GM23248 (cell line): Measurements from ENCODE around the gene CYP27A1. TPM values are rescaled to one million over a fixed set of nuclear protein-coding genes. Genes with fewer than 3 reads are reported as not detected.
"Not testable (repeated sequence)": the region's sequence is repeated elsewhere in the genome, so short reads cannot be mapped to it uniquely, and the experiment has no call there.

Source experiments
- DNase-seq: peaks from one replicate; pipeline ENCODE4 v3.0.0-alpha.2; 2015
- H2AFZ ChIP-seq: fragments of 200-600 bp; sonication (generic); 2 replicates; pipeline ENCODE4 v1.6.1; 2016; ENCODE audit warnings: antibody characterized with exemption
- H3F3A ChIP-seq: fragments of 200-600 bp; sonication (generic); 2 replicates; pipeline ENCODE4 v1.6.1; 2016; ENCODE audit warnings: mild to moderate bottlenecking, antibody characterized with exemption, mixed run types; ENCODE audit not compliant: insufficient read depth
- H3K27ac ChIP-seq: fragments of 200-600 bp; sonication (generic); 2 replicates; pipeline ENCODE4 v1.5.1; 2016; ENCODE audit warnings: mild to moderate bottlenecking
- H3K27me3 ChIP-seq: fragments of 200-600 bp; sonication (generic); replicated peaks from 2 replicates; pipeline ENCODE4 v1.6.1; 2016; ENCODE audit warnings: mild to moderate bottlenecking; ENCODE audit not compliant: insufficient read depth
- H3K36me3 ChIP-seq: fragments of 200-600 bp; sonication (generic); 2 replicates; pipeline ENCODE4 v1.6.1; 2016; ENCODE audit warnings: low read depth, mild to moderate bottlenecking
- H3K4me1 ChIP-seq: fragments of 200-600 bp; sonication (generic); 2 replicates; pipeline ENCODE4 v1.6.1; 2016; ENCODE audit warnings: mild to moderate bottlenecking; ENCODE audit not compliant: insufficient read depth
- H3K4me2 ChIP-seq: fragments of 200-600 bp; sonication (generic); one replicate; pipeline ENCODE4 v1.6.1; 2016; ENCODE audit warnings: mild to moderate bottlenecking; ENCODE audit not compliant: unreplicated experiment
- H3K4me3 ChIP-seq: fragments of 200-600 bp; sonication (generic); 2 replicates; pipeline ENCODE4 v1.5.1; 2016; ENCODE audit warnings: mild to moderate bottlenecking
- H3K79me2 ChIP-seq: fragments of 200-600 bp; sonication (generic); 2 replicates; pipeline ENCODE4 v1.6.1; 2016; ENCODE audit warnings: mild to moderate bottlenecking; ENCODE audit not compliant: insufficient read depth
- H3K9ac ChIP-seq: fragments of 200-600 bp; sonication (generic); 2 replicates; pipeline ENCODE4 v1.6.1; 2016; ENCODE audit warnings: mild to moderate bottlenecking
- H3K9me2 ChIP-seq: fragments of 200-600 bp; sonication (generic); 2 replicates; pipeline ENCODE4 v1.6.1; 2016; ENCODE audit warnings: mixed run types, mild to moderate bottlenecking, moderate library complexity; ENCODE audit not compliant: insufficient read depth
- H3K9me3 ChIP-seq: fragments of 200-600 bp; sonication (generic); one replicate; pipeline ENCODE4 v1.6.1; 2017; ENCODE audit warnings: low read depth
- H4K20me1 ChIP-seq: fragments of 200-600 bp; sonication (generic); 2 replicates; pipeline ENCODE4 v1.6.0; 2016; ENCODE audit not compliant: insufficient read depth
- EZH2 ChIP-seq: fragments of 200-600 bp; sonication (generic); IDR thresholded peaks from 2 replicates; pipeline ENCODE4 v1.6.1; 2018; ENCODE audit warnings: antibody characterized with exemption, mild to moderate bottlenecking; ENCODE audit not compliant: insufficient read depth, poor library complexity, severe bottlenecking
- EZH2phosphoT487 ChIP-seq: fragments of 200-600 bp; sonication (generic); IDR thresholded peaks from 2 replicates; pipeline ENCODE4 v1.6.1; 2018; ENCODE audit warnings: antibody characterized with exemption, moderate library complexity, mild to moderate bottlenecking, low read depth; ENCODE audit not compliant: insufficient read depth
- WGBS, 2 experiments: methylation state at CpG; one replicate each; pipeline ENCODE4 v1.1.6; 2015 to 2017; ENCODE audit warnings: low lambda C conversion rate in 2 of 2, low coverage in 1 of 2; ENCODE audit errors: missing lambda C conversion rate in 2 of 2; 5-methylcytosine and 5-hydroxymethylcytosine counted together
- in situ Hi-C: fragments of 300-500 bp; cut with MboI; formaldehyde crosslinking; loops from 2 replicates; pipeline ENCODE4 v1.15.0; 2020
- polyA plus RNA-seq: library from polyadenylated mRNA; unstranded; fragments of >200 nt; fragmentation: Nextera tagmentation; extraction: Ambion mirVana; gene quantifications from 2 replicates; pipeline ENCODE4 v1.2.1, GENCODE V29; 2016
- total RNA-seq: library from RNA; depleted of rRNA; stranded (reverse); fragments of >200 nt; shearing (Covaris generic); gene quantifications from 2 replicates; pipeline ENCODE4 v1.2.3, GENCODE V29; 2014

The CYP27A1 gene
- total and polyA plus RNA-seq, 2 experiments from 2014 or later, result 2.9 to 4.1 TPM

- Histone ChIP-seq H3K4me3 (no peak overlapping the region), H3K27me3 (peaks cover 17% of the 10 kb centered on the region; the same call in 1 of the 2 replicates), H3K9me3 (no peaks in the 10 kb centered on the region), H4K20me1 (no peaks in the 10 kb centered on the region), H3K36me3 (no peaks in the 10 kb centered on the region), H3K27ac (no peak overlapping the region), H3K4me2 (no peak overlapping the region), H3K79me2 (no peaks in the 10 kb centered on the region), H3F3A (peaks cover 1% of the 10 kb centered on the region), H3K4me1 (peaks cover 20% of the 10 kb centered on the region), H3K9ac (no peak overlapping the region), H3K9me2 (no peaks in the 10 kb centered on the region), H2AFZ (no peak overlapping the region)
- TF ChIP-seq EZH2phosphoT487 (no peak), EZH2 (no peak)
- no peak for DNase-seq
- 70 to 74% methylated on average over 4 of the region's 4 CpGs for WGBS, 2 experiments
- in situ Hi-C loops, result no loop called here
These were observed 52.7 kb downstream of the CYP27A1 start for GRCh38 chr2:218834685-218835084.

GRCh38 chr2:218837495-218837894 is 55.5 kb downstream of the CYP27A1 start:
- Histone ChIP-seq H3K9me3 (no peaks in the 10 kb centered on the region), H3K4me3 (no peak overlapping the region), H4K20me1 (no peaks in the 10 kb centered on the region), H3K27ac (no peak overlapping the region), H3F3A (peaks cover 5% of the 10 kb centered on the region), H3K79me2 (no peaks in the 10 kb centered on the region), H3K9ac (no peak overlapping the region), H3K9me2 (no peaks in the 10 kb centered on the region), H3K27me3 (peaks cover 17% of the 10 kb centered on the region; the same call in 1 of the 2 replicates), H3K4me2 (no peak overlapping the region), H2AFZ (no peak overlapping the region), H3K4me1 (peaks cover 17% of the 10 kb centered on the region), H3K36me3 (no peaks in the 10 kb centered on the region)
- TF ChIP-seq EZH2 (no peak), EZH2phosphoT487 (no peak)
- 79 to 81% methylated on average over 2 of the region's 2 CpGs for WGBS, 2 experiments
- no peak for DNase-seq
- in situ Hi-C loops, result no loop called here

DNA sequence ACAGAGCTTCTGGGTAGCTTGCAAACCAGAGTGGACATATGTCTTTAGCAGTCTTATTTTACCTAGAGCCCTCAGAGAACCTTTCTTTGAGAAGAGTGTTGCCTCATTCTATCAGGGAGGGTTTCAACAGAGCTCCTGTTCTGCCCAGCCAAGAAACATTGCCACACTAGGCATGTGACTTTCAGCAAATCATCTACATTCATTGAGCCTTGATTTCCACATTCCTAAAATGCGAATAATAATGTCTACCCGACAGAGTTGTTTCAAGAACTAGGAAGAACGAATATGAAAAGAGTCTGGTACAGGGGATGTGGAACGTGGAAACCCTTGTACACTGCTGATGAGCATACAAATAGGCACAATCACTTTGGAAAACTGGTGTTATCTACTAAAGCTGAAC is 57.5 kb downstream of the CYP27A1 start:
- H2AFZ ChIP-seq, result peak overlapping the region; percentile 16; the same call in 1 of the 2 replicates
- H3K79me2 ChIP-seq, result no peaks in the 10 kb centered on the region
- no peaks in the 10 kb centered on the region for H3K9me3 ChIP-seq
- peaks cover 5% of the 10 kb centered on the region for H3F3A ChIP-seq
- peak overlapping the region; percentile 31; the same call in 1 of the 2 replicates for H3K27ac ChIP-seq
- H3K36me3 ChIP-seq, result no peaks in the 10 kb centered on the region
- H3K4me3 ChIP-seq, result no peak overlapping the region
- peaks cover 17% of the 10 kb centered on the region; the same call in 1 of the 2 replicates for H3K27me3 ChIP-seq
- H3K4me1 ChIP-seq, result peaks cover 13% of the 10 kb centered on the region; the same call in 1 of the 2 replicates
- no peak overlapping the region for H3K9ac ChIP-seq
- no peak for TF ChIP-seq EZH2phosphoT487
- TF ChIP-seq EZH2, result no peak
- no peaks in the 10 kb centered on the region for H3K9me2 ChIP-seq
- H4K20me1 ChIP-seq, result no peaks in the 10 kb centered on the region
- in situ Hi-C loops, result no loop called here
- DNase-seq, result peak; percentile 77
- WGBS, 2 experiments, result 50 to 51% methylated on average over 4 of the region's 4 CpGs
- no peak overlapping the region for H3K4me2 ChIP-seq

DNA sequence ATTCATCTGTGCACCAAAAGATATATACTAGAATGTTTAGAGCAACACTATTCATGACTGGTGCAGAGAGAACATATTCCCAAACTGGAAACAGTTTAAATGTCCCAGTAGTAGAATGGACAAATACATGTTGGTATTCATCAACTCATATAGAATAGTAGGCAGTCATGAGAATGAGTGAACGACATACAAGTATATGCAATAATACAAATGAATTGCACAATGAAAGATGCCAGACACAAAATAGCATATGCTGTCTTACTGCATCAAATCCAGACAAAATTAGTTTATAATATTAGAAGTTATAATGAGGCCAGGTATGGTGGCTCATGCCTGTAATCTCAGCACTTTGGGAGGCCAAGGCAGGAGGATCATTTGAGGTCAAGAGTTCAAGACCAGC is 57.9 kb downstream of the CYP27A1 start:
- Histone ChIP-seq H3K9ac (no peak overlapping the region), H3K9me3 (no peaks in the 10 kb centered on the region), H4K20me1 (no peaks in the 10 kb centered on the region), H3F3A (peaks cover 5% of the 10 kb centered on the region), H3K27ac (0 out of 2 replicates have a peak overlapping the region, but pooled peaks have one; percentile 1), H3K4me3 (no peak overlapping the region), H3K27me3 (peaks cover 14% of the 10 kb centered on the region; the same call in 1 of the 2 replicates), H3K4me1 (peaks cover 13% of the 10 kb centered on the region; the same call in 1 of the 2 replicates), H2AFZ (peak overlapping the region; percentile 16; the same call in 1 of the 2 replicates), H3K79me2 (no peaks in the 10 kb centered on the region), H3K36me3 (no peaks in the 10 kb centered on the region), H3K4me2 (no peak overlapping the region), H3K9me2 (no peaks in the 10 kb centered on the region)
- no peak for TF ChIP-seq EZH2
- no peak for TF ChIP-seq EZH2phosphoT487
- in situ Hi-C loops, result loop anchor here (10.0 kb wide), 1 partner anchor 115 kb away; no protein-coding TSS in a partner anchor
- no peak for DNase-seq
- WGBS, 2 experiments, result 88 to 93% methylated on average over 1 of the region's 1 CpG

GRCh38 chr2:218844334-218844733 is 62.4 kb downstream of the CYP27A1 start:
- not testable (repeated sequence) for H3K9me2 ChIP-seq, H3F3A ChIP-seq, H3K36me3 ChIP-seq, DNase-seq, H3K27ac ChIP-seq, H4K20me1 ChIP-seq, H3K27me3 ChIP-seq, H2AFZ ChIP-seq, H3K79me2 ChIP-seq, H3K4me3 ChIP-seq, H3K4me1 ChIP-seq, H3K4me2 ChIP-seq, H3K9ac ChIP-seq, H3K9me3 ChIP-seq
- in situ Hi-C loops, result loop anchor here (10.0 kb wide), 1 partner anchor 120 kb away; no protein-coding TSS in a partner anchor
- WGBS, 2 experiments, result 61 to 62% methylated on average over 5 of the region's 5 CpGs

- WGBS, 2 experiments, result 17 to 48% methylated on average over 2 to 18 of the region's 18 CpGs
- not testable (repeated sequence) for H3K4me1 ChIP-seq, H3K36me3 ChIP-seq, H3F3A ChIP-seq, H3K27me3 ChIP-seq, DNase-seq, H3K27ac ChIP-seq, H3K9ac ChIP-seq, H2AFZ ChIP-seq, H3K9me2 ChIP-seq, H4K20me1 ChIP-seq, H3K4me3 ChIP-seq, H3K79me2 ChIP-seq, H3K4me2 ChIP-seq, H3K9me3 ChIP-seq
- in situ Hi-C loops, result loop anchor here (10.0 kb wide), 1 partner anchor 122 kb away; no protein-coding TSS in a partner anchor
These were observed 65.0 kb downstream of the CYP27A1 start for GRCh38 chr2:218846963-218847362.
